ENCODE measurements around the gene NIPAL3. TPM values are rescaled to one million over a fixed set of nuclear protein-coding genes. Genes with fewer than 3 reads are reported as not detected.
A peak's percentile ranks its signal among the peaks of the same experiment; 100 is the strongest.

The NIPAL3 gene
- total RNA-seq, 1 donor from 2014 or later: 13.1 TPM

DNA sequence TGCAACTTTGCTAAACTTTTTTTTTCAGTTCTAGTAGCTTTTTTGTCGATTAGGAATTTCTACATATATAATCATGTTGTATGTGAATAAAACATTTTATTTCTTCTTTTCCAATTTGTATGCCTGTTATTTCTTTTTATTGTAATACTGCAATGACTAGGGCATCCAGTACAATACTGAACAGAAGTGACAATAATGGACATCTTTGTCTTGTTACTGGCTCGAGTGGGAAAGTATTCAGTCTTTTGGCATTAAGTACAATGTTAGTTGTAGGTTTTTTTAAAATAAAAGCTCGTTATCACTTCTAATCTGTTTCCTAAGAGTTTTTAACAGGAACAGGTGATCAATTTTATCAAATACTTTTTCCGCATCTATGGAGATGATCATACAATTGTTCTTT is 11.8 kb upstream of the NIPAL3 start:
- no peaks in the 10 kb centered on the region for H3K4me1 Mint-ChIP-seq (ENCODE audit: low read depth)
- H3K36me3 Mint-ChIP-seq (ENCODE audit: insufficient read depth): peaks cover 5% of the 10 kb centered on the region
- no peak overlapping the region for H3K4me3 Mint-ChIP-seq (ENCODE audit: low read depth)
- DNase-seq (ENCODE audit: low spot score, unreplicated experiment): no peak
- TF ChIP-seq, protein P1, sequence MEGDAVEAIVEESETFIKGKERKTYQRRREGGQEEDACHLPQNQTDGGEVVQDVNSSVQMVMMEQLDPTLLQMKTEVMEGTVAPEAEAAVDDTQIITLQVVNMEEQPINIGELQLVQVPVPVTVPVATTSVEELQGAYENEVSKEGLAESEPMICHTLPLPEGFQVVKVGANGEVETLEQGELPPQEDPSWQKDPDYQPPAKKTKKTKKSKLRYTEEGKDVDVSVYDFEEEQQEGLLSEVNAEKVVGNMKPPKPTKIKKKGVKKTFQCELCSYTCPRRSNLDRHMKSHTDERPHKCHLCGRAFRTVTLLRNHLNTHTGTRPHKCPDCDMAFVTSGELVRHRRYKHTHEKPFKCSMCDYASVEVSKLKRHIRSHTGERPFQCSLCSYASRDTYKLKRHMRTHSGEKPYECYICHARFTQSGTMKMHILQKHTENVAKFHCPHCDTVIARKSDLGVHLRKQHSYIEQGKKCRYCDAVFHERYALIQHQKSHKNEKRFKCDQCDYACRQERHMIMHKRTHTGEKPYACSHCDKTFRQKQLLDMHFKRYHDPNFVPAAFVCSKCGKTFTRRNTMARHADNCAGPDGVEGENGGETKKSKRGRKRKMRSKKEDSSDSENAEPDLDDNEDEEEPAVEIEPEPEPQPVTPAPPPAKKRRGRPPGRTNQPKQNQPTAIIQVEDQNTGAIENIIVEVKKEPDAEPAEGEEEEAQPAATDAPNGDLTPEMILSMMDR (IDR thresholded peaks at IDR 0.05; ENCODE audit: unreplicated experiment): no peak
- no peaks in the 10 kb centered on the region for H3K9me3 Mint-ChIP-seq (ENCODE audit: low read depth)
- H3K27ac Mint-ChIP-seq: no peak overlapping the region
- no peaks in the 10 kb centered on the region for H3K27me3 Mint-ChIP-seq

DNA sequence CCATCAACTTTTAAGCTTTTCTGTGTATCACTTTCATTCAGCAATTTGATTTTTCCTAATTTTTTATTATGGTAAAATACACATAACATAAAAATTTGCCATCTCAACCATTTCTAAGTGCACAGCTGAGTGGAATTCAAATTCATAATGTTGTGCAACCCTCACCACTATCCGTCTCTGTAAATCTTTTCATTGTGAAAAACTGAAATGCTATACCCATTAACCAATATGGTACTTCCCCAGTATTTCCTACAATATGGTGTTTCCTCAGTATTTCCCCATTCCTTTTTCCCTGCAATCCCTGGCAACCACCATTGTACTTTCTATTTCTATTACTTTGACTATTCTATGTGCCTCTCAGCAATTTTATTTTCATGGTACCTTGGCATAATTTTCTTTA is 8.8 kb upstream of the NIPAL3 start:
- Mint-ChIP-seq H3K36me3 (ENCODE audit: insufficient read depth) (no peaks in the 10 kb centered on the region), H3K4me3 (ENCODE audit: low read depth) (no peak overlapping the region), H3K4me1 (ENCODE audit: low read depth) (no peaks in the 10 kb centered on the region), H3K9me3 (ENCODE audit: low read depth) (no peaks in the 10 kb centered on the region), H3K27me3 (no peaks in the 10 kb centered on the region), H3K27ac (no peak overlapping the region)
- TF ChIP-seq, protein P1 (IDR thresholded peaks at IDR 0.05; ENCODE audit: unreplicated experiment): no peak
- no peak for DNase-seq (ENCODE audit: low spot score, unreplicated experiment)

DNA sequence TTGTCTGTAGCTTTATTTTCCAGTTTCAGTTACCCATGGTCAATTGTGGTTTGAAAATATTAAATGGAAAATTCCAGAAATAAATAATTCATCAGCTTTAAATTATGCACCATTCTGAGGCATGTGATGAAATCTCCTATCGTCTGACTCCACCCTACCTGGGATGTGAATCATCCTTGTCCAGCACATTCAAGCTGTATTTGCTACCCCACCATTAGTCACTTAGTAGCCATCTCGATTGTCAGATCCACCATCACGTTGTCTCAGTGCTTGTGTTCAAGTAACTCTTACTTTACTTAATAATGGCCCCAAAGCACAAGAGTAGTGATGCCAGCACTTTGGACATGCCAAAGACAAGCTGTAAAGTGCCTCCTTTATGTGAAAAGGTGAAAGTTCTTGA is 6.1 kb upstream of the NIPAL3 start:
- TF ChIP-seq, protein P1 (IDR thresholded peaks at IDR 0.05; ENCODE audit: unreplicated experiment): no peak
- Mint-ChIP-seq H3K4me1 (ENCODE audit: low read depth) (peaks cover 4% of the 10 kb centered on the region), H3K9me3 (ENCODE audit: low read depth) (no peaks in the 10 kb centered on the region), H3K27me3 (no peaks in the 10 kb centered on the region), H3K36me3 (ENCODE audit: insufficient read depth) (no peaks in the 10 kb centered on the region), H3K4me3 (ENCODE audit: low read depth) (no peak overlapping the region), H3K27ac (no peak overlapping the region)
- DNase-seq (ENCODE audit: low spot score, unreplicated experiment): no peak

DNA sequence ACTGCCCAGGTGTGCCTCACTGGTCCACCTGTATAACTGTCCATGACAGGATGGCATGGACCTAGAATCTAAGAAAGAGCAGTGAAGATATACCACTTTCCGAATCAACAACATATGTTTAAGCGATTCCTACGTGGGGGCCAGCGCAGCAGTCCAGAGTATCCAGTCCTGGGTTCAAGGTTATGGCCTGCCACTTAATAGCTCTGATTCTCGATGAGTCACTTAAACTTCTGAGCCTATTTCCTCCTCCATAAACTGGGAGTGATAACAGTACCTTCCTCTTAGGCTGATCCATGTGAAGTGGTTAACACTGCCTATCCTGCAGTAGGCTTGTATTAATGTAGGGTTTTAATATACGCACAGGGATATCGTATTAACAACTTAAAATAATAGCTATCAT is 4.9 kb upstream of the NIPAL3 start:
- Mint-ChIP-seq H3K27me3 (no peaks in the 10 kb centered on the region), H3K27ac (no peak overlapping the region), H3K36me3 (ENCODE audit: insufficient read depth) (no peaks in the 10 kb centered on the region), H3K4me1 (ENCODE audit: low read depth) (peaks cover 12% of the 10 kb centered on the region), H3K4me3 (ENCODE audit: low read depth) (no peak overlapping the region), H3K9me3 (ENCODE audit: low read depth) (peaks cover 2% of the 10 kb centered on the region)
- no peak for DNase-seq (ENCODE audit: low spot score, unreplicated experiment)
- TF ChIP-seq, protein P1 (IDR thresholded peaks at IDR 0.05; ENCODE audit: unreplicated experiment): no peak

DNA sequence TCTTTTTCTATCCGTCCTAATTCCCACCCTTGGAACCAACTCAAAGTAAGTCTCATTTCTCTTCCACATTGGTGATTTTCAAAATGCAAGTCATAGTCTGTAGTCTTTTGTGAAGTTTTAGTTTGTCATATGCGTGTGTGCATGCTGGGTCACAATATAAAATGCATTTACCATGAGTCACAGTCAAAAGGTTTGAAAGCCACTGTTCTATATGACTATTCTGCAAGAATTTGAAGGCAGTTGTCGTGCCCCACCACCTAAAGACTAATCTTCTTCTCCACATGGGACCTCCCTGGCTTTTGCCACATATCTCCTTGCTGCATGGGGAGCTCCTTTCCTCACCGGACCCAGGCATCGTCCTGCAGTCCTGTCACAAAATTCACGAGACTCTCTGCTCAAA is 3.6 kb upstream of the NIPAL3 start:
- H3K4me1 Mint-ChIP-seq (ENCODE audit: low read depth): peaks cover 22% of the 10 kb centered on the region
- no peak for DNase-seq (ENCODE audit: low spot score, unreplicated experiment)
- peak overlapping the region; percentile 23 for H3K4me3 Mint-ChIP-seq (ENCODE audit: low read depth)
- no peaks in the 10 kb centered on the region for H3K27me3 Mint-ChIP-seq
- H3K27ac Mint-ChIP-seq: no peak overlapping the region
- TF ChIP-seq, protein P1 (IDR thresholded peaks at IDR 0.05; ENCODE audit: unreplicated experiment): no peak
- no peaks in the 10 kb centered on the region for H3K36me3 Mint-ChIP-seq (ENCODE audit: insufficient read depth)
- peaks cover 2% of the 10 kb centered on the region for H3K9me3 Mint-ChIP-seq (ENCODE audit: low read depth)
